ENCODE data around the gene FOXP1. TPM values are rescaled to one million over a fixed set of nuclear protein-coding genes. Genes with fewer than 3 reads are reported as not detected.

The FOXP1 gene
- polyA plus RNA-seq, 1 donor from 2014 or later: 5.6 TPM

- Histone ChIP-seq H4K20me1 (ENCODE audit: insufficient read depth) (no peaks in the 10 kb centered on the region), H3K36me3 (ENCODE audit: insufficient read depth, low read length) (no peaks in the 10 kb centered on the region), H3K9ac (ENCODE audit: low read length) (no peak overlapping the region), H3K4me2 (ENCODE audit: low read length) (no peak overlapping the region), H3K4me3 (ENCODE audit: low read length) (no peak overlapping the region), H3K27ac (ENCODE audit: low read length) (no peak overlapping the region), H3K27me3 (ENCODE audit: insufficient read depth, low read depth, low read length) (no peaks in the 10 kb centered on the region), H2AFZ (ENCODE audit: low read depth, low read length) (no peak overlapping the region), H3K9me2 (ENCODE audit: insufficient read depth, low read length) (no peaks in the 10 kb centered on the region), H3K79me2 (replicated peaks; ENCODE audit: insufficient read depth, low read length) (no peaks in the 10 kb centered on the region), H3K9me3 (ENCODE audit: low read length) (no peaks in the 10 kb centered on the region), H3F3A (ENCODE audit: insufficient read depth, low read length, poor library complexity, severe bottlenecking) (no peaks in the 10 kb centered on the region)
- TF ChIP-seq EP300 (conservative IDR thresholded peaks at IDR 0.05; ENCODE audit: poor library complexity, severe bottlenecking): no peak
- TF ChIP-seq MXI1 (conservative IDR thresholded peaks at IDR 0.05; ENCODE audit: poor library complexity, severe bottlenecking): no peak
- TF ChIP-seq SMC3 (conservative IDR thresholded peaks at IDR 0.05; ENCODE audit: poor library complexity): no peak
- TF ChIP-seq CTCF (IDR thresholded peaks at IDR 0.05; ENCODE audit: poor library complexity, severe bottlenecking): no peak
- TF ChIP-seq EZH2 (IDR thresholded peaks at IDR 0.05; ENCODE audit: borderline replicate concordance, insufficient read depth, low read length, poor library complexity, severe bottlenecking): no peak
- TF ChIP-seq RAD21 (conservative IDR thresholded peaks at IDR 0.05): no peak
- no peak for TF ChIP-seq POLR2AphosphoS5 (IDR thresholded peaks at IDR 0.05)
- TF ChIP-seq TAF1 (IDR thresholded peaks at IDR 0.05; ENCODE audit: low read depth): no peak
- TF ChIP-seq REST (IDR thresholded peaks at IDR 0.05; ENCODE audit: borderline replicate concordance): no peak
These were observed 24.5 kb downstream of the FOXP1 start for GRCh38 chr3:71559021-71559420.

- TF ChIP-seq EZH2 (IDR thresholded peaks at IDR 0.05; ENCODE audit: borderline replicate concordance, insufficient read depth, low read length, poor library complexity, severe bottlenecking) (no peak), REST (IDR thresholded peaks at IDR 0.05; ENCODE audit: borderline replicate concordance) (no peak), MXI1 (conservative IDR thresholded peaks at IDR 0.05; ENCODE audit: poor library complexity, severe bottlenecking) (no peak), RAD21 (conservative IDR thresholded peaks at IDR 0.05) (no peak), EP300 (conservative IDR thresholded peaks at IDR 0.05; ENCODE audit: poor library complexity, severe bottlenecking) (no peak), CTCF (IDR thresholded peaks at IDR 0.05; ENCODE audit: poor library complexity, severe bottlenecking) (no peak), TAF1 (IDR thresholded peaks at IDR 0.05; ENCODE audit: low read depth) (no peak), POLR2AphosphoS5 (IDR thresholded peaks at IDR 0.05) (no peak), SMC3 (conservative IDR thresholded peaks at IDR 0.05; ENCODE audit: poor library complexity) (no peak)
- Histone ChIP-seq H3K4me3 (ENCODE audit: low read length) (no peak overlapping the region), H3F3A (ENCODE audit: insufficient read depth, low read length, poor library complexity, severe bottlenecking) (no peaks in the 10 kb centered on the region), H3K4me2 (ENCODE audit: low read length) (no peak overlapping the region), H4K20me1 (ENCODE audit: insufficient read depth) (no peaks in the 10 kb centered on the region), H3K9ac (ENCODE audit: low read length) (no peak overlapping the region), H3K27ac (ENCODE audit: low read length) (no peak overlapping the region), H3K79me2 (replicated peaks; ENCODE audit: insufficient read depth, low read length) (no peaks in the 10 kb centered on the region), H3K9me2 (ENCODE audit: insufficient read depth, low read length) (no peaks in the 10 kb centered on the region), H3K36me3 (ENCODE audit: insufficient read depth, low read length) (no peaks in the 10 kb centered on the region), H3K9me3 (ENCODE audit: low read length) (no peaks in the 10 kb centered on the region), H2AFZ (ENCODE audit: low read depth, low read length) (no peak overlapping the region), H3K27me3 (ENCODE audit: insufficient read depth, low read depth, low read length) (no peaks in the 10 kb centered on the region)
These were observed 28.9 kb downstream of the FOXP1 start for GRCh38 chr3:71554649-71555048.
